ENCODE results near the gene ADGRV1.

GRCh38 chr5:90852531-90852930 is 293.9 kb downstream of the ADGRV1 start:
- TF ChIP-seq, protein P1, sequence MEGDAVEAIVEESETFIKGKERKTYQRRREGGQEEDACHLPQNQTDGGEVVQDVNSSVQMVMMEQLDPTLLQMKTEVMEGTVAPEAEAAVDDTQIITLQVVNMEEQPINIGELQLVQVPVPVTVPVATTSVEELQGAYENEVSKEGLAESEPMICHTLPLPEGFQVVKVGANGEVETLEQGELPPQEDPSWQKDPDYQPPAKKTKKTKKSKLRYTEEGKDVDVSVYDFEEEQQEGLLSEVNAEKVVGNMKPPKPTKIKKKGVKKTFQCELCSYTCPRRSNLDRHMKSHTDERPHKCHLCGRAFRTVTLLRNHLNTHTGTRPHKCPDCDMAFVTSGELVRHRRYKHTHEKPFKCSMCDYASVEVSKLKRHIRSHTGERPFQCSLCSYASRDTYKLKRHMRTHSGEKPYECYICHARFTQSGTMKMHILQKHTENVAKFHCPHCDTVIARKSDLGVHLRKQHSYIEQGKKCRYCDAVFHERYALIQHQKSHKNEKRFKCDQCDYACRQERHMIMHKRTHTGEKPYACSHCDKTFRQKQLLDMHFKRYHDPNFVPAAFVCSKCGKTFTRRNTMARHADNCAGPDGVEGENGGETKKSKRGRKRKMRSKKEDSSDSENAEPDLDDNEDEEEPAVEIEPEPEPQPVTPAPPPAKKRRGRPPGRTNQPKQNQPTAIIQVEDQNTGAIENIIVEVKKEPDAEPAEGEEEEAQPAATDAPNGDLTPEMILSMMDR (IDR thresholded peaks at IDR 0.05; ENCODE audit: insufficient read depth, low read length, poor library complexity, severe bottlenecking), result no peak
- TF ChIP-seq EZH2phosphoT487 (conservative IDR thresholded peaks at IDR 0.05; ENCODE audit: low read length), result no peak

Data from SU-DHL-6 (cell line).